H7 (cell line): ENCODE data around the gene AUH. TPM values are rescaled to one million over a fixed set of nuclear protein-coding genes. Genes with fewer than 3 reads are reported as not detected.

ENCODE experiments used
- DNase-seq: peaks from one replicate; pipeline ENCODE4 v3.0.0; 2012
- H3K27me3 ChIP-seq: 2 replicates; pipeline ENCODE4 v1.6.0; 2011; ENCODE audit warnings: mild to moderate bottlenecking, low read length; ENCODE audit not compliant: control insufficient read depth, insufficient read depth
- H3K36me3 ChIP-seq: replicated peaks from 2 replicates; pipeline ENCODE4 v1.5.1; 2011; ENCODE audit warnings: low read length; ENCODE audit not compliant: control insufficient read depth, insufficient read depth
- H3K4me3 ChIP-seq: 2 replicates; pipeline ENCODE4 v1.5.1; 2011; ENCODE audit warnings: low read depth, mild to moderate bottlenecking, control low read depth, low read length, moderate library complexity; ENCODE audit not compliant: insufficient read depth
- total RNA-seq: library from RNA; depleted of rRNA; stranded (reverse); fragments of >200 nt; shearing (Covaris generic); gene quantifications from 2 replicates; pipeline ENCODE4 v1.2.3, GENCODE V29; 2014

Gene AUH
- total RNA-seq, 1 experiment from 2014 or later: 24.4 TPM

- Histone ChIP-seq H3K27me3 (no peaks in the 10 kb centered on the region), H3K36me3 (peaks cover 4% of the 10 kb centered on the region; the same call in 1 of the 2 replicates), H3K4me3 (no peak overlapping the region)
- DNase-seq: peak; percentile 22
Measured at GRCh38 chr9:91217388-91217787, 144.3 kb downstream of the AUH start.

- no peak for DNase-seq
- Histone ChIP-seq H3K27me3 (no peaks in the 10 kb centered on the region), H3K36me3 (peaks cover 2% of the 10 kb centered on the region; the same call in 1 of the 2 replicates), H3K4me3 (no peak overlapping the region)
Measured at GRCh38 chr9:91214867-91215266, 146.9 kb downstream of the AUH start.

DNA sequence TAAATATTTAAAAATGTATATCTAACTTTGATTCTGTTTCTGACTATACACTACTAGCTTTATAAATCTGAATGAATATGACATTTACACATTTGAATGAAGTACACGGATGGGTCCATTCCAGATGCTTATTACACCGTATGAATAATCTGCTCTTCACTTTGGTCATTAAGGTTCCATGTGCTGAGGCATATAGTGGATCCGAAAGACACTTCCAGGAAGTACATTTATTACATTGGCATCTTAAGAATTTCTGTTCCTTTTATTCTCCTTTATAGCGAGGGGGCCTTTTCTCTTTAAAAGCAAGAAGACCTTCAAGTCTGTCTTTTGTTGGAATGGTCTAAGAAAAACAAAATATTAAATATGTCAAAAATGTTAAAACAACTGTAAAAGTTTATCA, 147.6 kb downstream of the AUH start:
- Histone ChIP-seq H3K4me3 (no peak overlapping the region), H3K27me3 (no peaks in the 10 kb centered on the region), H3K36me3 (peaks cover 2% of the 10 kb centered on the region; the same call in 1 of the 2 replicates)
- no peak for DNase-seq

GRCh38 chr9:91212596-91213243, 149.0 kb downstream of the AUH start:
- Histone ChIP-seq H3K36me3 (no peaks in the 10 kb centered on the region; the same call in 1 of the 2 replicates), H3K4me3 (no peak overlapping the region), H3K27me3 (no peaks in the 10 kb centered on the region)
- DNase-seq: no peak

DNA sequence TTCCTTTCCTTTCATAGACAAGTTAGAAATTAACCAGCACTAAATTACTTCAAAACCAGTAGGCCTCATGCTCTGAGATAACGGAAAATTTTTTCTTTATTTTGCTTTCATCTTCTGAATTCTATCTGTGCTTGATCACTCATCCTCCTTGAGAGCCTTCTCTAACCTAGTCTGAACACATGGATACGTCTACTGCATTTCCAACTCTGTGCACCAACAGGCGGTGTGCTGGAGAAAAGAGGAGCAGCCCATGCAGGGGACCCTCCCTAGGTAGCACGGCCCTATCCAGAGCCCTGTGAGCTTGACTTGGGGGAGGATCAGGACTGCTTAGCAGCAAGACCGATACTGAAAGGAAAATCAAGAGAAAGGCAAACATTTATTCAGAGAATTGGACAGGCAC, 149.8 kb downstream of the AUH start:
- Histone ChIP-seq H3K4me3 (no peak overlapping the region), H3K27me3 (no peaks in the 10 kb centered on the region), H3K36me3 (no peaks in the 10 kb centered on the region; the same call in 1 of the 2 replicates)
- no peak for DNase-seq

- Histone ChIP-seq H3K4me3 (no peak overlapping the region), H3K27me3 (no peaks in the 10 kb centered on the region)
- no peak for DNase-seq
Measured at GRCh38 chr9:91211414-91211813, 150.3 kb downstream of the AUH start.

GRCh38 chr9:91210318-91210717, 151.4 kb downstream of the AUH start:
- DNase-seq: no peak
- no peak overlapping the region for H3K4me3 ChIP-seq
- H3K27me3 ChIP-seq: no peaks in the 10 kb centered on the region
- no peaks in the 10 kb centered on the region; the same call in 1 of the 2 replicates for H3K36me3 ChIP-seq

More at GRCh38 chr9:91211414-91211813, 150.3 kb downstream of the AUH start:
- no peaks in the 10 kb centered on the region; the same call in 1 of the 2 replicates for H3K36me3 ChIP-seq

DNA sequence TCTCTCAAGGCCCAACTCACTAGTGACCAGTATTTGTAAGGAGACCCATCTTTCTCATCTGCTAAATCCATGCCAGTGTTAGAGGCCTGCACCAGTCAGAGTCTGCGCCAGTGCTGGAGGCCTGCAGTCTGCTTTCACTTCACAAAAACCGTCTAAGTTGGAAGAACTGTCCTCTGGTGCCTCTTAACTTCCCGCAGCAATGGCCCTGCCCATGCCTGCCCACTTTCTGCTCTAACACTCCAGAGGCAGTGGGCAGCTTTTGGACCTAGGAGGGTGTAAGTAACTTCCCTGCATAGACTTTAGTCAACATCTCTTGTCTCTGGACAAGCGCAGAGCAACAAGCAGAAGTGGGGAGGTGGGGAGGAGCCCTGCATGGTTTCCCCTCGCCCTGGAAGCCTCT, 152.9 kb downstream of the AUH start:
- no peak for DNase-seq
- Histone ChIP-seq H3K27me3 (no peaks in the 10 kb centered on the region), H3K4me3 (no peak overlapping the region), H3K36me3 (no peaks in the 10 kb centered on the region)

DNA sequence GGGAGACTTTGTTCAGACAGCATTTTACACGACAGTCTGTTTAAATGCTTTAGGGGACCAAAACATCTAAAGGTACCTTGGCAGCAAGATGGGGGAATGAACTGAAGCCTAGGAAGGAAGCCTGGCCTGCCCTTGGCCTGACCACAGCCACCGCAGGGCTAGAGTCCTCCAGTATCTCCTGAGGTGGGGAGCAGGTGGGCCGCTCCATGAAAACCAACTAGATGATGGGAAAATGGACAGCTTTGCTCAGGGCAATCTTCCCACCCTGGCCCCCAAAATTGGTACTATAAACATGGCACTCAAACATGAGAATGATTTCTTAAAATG, 153.3 kb downstream of the AUH start:
- Histone ChIP-seq H3K36me3 (no peaks in the 10 kb centered on the region), H3K4me3 (no peak overlapping the region), H3K27me3 (no peaks in the 10 kb centered on the region)
- DNase-seq: no peak

GRCh38 chr9:91207729-91208418, 153.8 kb downstream of the AUH start:
- Histone ChIP-seq H3K4me3 (no peak overlapping the region), H3K27me3 (no peaks in the 10 kb centered on the region), H3K36me3 (no peaks in the 10 kb centered on the region)
- DNase-seq: no peak

DNA sequence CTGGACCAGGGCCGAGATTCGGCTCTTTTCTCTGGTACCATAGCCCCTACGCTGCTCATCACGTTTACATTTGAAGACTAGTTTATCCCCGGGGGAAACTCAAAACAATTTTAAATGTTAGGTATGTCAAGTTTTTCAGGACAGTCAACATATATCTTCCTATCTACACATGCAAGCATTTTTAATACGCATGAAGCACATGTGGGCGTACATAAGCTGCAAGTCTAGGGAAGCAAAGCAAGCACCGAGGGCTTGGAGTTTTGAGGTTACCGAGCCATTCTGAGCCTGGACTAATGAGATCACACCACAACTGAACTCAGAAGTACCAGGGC, 154.4 kb downstream of the AUH start:
- no peak for DNase-seq
- Histone ChIP-seq H3K27me3 (no peaks in the 10 kb centered on the region), H3K4me3 (no peak overlapping the region), H3K36me3 (no peaks in the 10 kb centered on the region)

GRCh38 chr9:91206806-91207205, 154.9 kb downstream of the AUH start:
- no peak for DNase-seq
- no peaks in the 10 kb centered on the region for H3K27me3 ChIP-seq
- no peak overlapping the region for H3K4me3 ChIP-seq
- H3K36me3 ChIP-seq: no peaks in the 10 kb centered on the region

DNA sequence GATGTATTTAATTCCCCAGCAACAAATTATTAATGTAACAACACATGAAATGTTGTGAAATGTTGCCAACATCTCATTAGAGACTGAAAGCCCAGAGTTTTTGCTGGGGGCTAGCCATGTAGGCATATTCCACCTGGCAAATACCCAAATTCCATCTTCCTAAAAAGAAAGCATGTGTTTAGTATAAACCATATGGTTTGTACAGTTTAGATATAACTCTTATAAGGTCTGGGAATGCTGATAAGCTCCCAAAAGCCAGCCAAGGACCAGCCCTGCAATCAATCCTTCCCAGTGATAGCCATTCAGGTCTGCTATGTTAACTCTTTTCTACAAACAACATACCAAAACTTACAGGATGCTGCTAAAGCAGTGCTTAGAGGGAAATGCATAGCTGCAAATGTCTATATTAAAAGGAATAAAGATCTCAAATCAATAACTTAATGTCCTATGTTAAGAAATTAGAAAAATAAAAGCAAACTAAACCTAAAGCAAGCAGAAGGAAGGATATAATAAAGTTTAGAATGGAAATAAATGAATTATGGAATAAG, 158.9 kb downstream of the AUH start:
- no peaks in the 10 kb centered on the region for H3K36me3 ChIP-seq
- H3K4me3 ChIP-seq: no peak overlapping the region
- no peak for DNase-seq
- no peaks in the 10 kb centered on the region for H3K27me3 ChIP-seq

- H3K27me3 ChIP-seq: no peaks in the 10 kb centered on the region
- H3K36me3 ChIP-seq: no peaks in the 10 kb centered on the region
- no peak for DNase-seq
- H3K4me3 ChIP-seq: no peak overlapping the region
Measured at GRCh38 chr9:91200692-91201336, 160.9 kb downstream of the AUH start.
